GM10266 (cell line): ENCODE results near the gene TUT1.
"Not testable (repeated sequence)": the region's sequence is repeated elsewhere in the genome, so short reads cannot be mapped to it uniquely, and the experiment has no call there.

Experiments used
- DNase-seq: peaks from one replicate; pipeline ENCODE4 v3.0.0; 2012; ENCODE audit errors: extremely low spot score
- TF ChIP-seq, protein P1 (sequence below): IDR thresholded peaks from 2 replicates; pipeline ENCODE4 v1.5.1; 2012; ENCODE audit warnings: mild to moderate bottlenecking, low read depth; ENCODE audit not compliant: control insufficient read depth, insufficient read depth; ENCODE audit errors: missing control alignments

Gene TUT1

DNA sequence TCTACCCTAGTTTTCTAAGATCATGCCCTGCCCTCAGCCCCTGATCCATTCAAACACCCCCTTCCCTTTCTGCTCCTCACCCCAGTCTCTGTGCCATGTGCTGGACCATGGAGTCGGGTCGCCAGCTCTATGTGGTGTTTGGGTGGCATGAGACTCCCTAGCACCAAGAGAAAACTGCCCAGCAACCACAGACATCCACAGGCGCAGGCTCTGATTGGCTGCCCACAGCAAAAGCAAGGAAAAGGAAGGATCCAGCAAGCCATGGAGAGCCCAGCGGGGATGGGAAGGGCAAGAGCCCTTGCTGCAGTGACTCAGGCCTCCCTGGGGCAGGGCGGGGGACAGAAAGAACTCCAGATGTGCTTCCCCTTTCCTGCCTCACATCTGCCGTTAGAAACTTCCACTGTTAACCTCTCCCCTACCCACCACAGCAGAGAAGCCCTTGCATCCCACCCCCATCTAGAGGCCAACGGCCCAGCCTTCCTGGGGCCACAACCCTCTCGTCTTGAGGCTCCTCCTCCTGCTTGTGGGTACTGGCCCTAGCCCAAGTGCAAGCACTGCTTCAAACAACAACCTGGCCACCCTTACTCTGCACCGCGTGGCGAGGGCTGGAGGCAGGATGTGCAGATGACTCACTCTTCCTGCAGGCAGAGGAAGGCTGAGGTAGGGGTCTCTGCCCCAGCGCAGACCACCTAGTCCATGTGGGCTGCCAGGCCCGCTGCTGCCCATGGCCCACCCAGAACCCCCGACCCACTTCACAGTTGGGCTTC, 35.0 kb downstream of the TUT1 start:
- DNase-seq, result peak; percentile 61

DNA sequence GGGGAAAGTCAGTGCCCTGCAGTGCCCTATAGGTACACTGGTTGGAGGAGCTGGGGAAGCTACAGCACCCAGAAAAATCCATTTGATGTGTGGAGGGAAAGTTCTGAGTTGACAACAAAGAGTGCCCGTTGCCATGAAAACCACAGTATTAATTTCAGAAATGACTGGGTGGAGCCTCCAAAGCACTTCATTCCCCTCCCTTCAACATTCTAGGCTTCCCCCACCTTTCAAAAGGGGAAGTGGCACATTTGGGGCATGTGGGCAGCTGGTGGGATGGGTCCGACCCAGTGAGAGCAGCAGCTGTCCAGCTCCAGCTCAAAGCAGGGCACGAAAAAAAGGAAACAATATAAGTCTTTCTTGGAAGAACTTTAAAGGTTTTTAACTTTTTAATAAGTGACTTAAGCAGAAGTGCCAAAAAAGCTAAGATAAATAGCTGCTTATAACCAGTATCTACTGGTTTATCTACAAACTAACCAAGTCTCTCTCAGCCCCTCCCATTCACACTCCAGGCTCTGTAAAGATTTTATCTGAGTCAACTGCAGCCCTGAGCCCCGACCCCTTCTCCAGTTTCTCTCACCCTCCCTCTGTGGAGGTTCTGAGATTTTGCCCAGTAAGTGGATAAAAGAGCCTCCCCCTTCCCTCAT, 35.7 kb downstream of the TUT1 start:
- TF ChIP-seq, protein P1, sequence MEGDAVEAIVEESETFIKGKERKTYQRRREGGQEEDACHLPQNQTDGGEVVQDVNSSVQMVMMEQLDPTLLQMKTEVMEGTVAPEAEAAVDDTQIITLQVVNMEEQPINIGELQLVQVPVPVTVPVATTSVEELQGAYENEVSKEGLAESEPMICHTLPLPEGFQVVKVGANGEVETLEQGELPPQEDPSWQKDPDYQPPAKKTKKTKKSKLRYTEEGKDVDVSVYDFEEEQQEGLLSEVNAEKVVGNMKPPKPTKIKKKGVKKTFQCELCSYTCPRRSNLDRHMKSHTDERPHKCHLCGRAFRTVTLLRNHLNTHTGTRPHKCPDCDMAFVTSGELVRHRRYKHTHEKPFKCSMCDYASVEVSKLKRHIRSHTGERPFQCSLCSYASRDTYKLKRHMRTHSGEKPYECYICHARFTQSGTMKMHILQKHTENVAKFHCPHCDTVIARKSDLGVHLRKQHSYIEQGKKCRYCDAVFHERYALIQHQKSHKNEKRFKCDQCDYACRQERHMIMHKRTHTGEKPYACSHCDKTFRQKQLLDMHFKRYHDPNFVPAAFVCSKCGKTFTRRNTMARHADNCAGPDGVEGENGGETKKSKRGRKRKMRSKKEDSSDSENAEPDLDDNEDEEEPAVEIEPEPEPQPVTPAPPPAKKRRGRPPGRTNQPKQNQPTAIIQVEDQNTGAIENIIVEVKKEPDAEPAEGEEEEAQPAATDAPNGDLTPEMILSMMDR, result no peak

More for the DNA sequence above, 35.0 kb downstream of the TUT1 start:
- TF ChIP-seq, protein P1, result no peak

DNA sequence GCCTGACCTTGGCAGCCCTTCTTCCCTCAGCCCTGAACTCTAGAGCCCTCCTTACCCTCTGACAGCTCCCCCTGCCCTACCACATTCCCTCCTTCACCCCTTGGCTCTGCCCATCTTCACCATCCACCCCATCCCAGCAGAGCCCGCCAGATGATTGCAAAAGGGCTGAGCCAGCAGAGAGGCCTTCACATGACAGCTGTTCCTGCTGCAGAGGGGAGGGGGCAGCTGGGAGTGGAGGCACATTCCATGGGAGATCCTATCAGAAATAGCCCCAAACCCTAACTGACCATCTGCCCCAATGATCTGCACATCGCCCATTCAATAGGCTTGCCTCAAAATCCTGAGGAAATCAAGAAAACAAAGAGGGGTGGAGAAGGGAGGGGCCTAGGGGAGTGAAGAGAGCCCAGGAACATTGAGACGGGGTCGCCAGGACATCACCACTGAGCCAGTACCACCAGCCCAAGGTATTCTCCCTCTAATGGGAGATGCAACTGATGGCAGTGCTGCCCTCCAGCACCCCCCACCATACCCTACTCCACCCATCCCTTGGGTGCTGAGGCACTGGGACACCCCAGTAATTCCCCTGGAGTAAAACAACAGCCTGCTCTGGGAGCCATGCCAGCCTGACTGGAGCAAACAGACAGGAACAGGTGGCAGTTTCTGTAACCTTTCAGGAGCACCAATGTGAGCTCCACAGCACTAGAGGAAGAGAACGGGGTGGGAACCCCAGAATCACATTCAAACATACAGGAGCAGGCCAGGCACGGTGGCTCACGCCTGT, 36.7 kb downstream of the TUT1 start:
- DNase-seq, result no peak
- TF ChIP-seq, protein P1, result no peak

More for the DNA sequence above, 35.7 kb downstream of the TUT1 start:
- DNase-seq, result peak; percentile 59

DNA sequence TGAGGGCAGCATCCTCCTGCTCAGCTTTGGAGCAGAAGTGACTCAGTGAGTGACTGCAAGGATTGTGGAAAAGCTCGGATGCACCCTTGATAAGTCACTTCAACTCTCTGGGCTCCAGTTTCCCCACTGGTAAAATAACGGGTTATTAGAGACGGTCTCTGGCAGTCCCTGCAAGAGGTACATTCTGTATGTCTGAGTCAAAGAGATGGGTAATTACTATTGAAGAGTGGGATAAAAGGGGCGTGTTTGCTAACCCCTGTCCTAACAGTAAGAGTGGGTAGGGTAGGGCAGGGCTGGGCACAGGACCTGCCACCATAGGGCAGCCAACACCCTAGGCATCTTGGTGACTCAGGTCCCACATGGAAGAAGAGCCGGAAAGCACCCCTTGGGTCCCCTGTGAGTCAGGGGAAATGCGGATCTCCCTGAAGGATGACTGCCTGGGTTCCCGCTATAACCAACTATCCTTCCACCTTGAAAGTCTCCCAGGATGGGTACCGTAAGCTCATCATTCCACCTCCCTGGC, 37.4 kb downstream of the TUT1 start:
- TF ChIP-seq, protein P1, result no peak
- DNase-seq, result no peak

DNA sequence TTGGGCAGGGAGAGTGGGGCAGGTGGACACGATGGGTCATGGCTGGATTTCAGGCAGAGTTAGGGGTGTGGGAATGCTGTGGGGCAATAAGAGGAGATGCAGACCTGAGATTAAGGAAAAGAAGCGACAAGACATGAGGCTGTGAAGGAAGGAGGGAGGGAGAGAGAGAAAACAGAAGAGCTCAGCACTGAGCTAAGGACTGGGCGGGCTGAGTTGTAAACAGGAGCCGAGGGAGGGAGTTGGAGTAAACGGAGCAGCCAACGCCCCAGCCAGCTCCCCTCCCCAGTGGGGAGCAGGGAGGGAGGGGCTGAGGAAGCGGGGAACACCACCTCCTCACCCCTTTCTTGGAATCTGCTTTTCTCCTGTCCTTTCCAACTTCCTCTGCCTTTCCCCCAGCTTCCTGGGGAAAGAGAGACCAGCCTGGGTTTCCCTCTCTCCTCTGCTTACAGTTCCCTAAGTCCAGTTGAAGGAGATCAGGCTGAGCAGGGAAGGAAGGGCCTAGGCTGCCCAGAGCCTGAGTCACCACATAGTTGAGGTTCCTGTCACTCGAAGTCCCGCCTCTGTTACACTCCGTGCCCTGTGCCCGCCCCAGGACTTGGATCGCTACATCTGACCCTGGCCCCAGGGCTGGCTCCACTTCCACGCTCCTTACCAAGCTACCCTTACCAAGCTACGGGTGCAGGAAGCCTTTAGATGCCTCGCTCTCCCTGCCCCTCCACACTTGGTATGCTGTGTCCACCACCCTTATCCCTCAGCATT, 38.1 kb downstream of the TUT1 start:
- TF ChIP-seq, protein P1, result no peak
- DNase-seq, result no peak

DNA sequence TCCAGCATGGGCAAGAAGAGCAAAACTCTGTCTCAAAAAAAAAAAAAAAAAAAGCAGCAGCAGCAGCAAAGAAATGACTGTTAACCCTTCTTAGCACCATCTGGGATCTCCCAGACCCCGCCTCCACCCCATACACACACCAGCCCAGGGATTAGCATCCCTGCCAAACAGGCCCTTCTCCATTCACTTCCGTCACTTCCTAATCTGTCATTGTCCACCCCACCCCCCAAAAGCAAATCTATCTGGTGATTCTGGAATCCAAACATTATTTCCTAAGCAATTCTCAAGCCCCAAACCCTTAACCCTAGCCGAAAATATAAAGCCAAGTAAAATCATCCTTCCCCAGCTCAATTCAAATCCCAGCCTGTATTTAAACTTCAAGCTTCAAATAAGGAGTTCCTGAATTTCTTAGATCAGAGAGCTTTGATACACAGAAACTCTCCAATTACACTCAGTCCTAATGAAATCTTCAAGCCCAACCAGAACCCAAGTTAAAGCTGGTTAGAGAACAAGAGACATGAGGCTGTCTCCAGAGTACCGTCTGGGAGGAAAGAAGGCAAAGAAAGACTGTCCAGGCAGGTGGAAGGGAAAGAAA, 38.7 kb downstream of the TUT1 start:
- DNase-seq, result no peak
- TF ChIP-seq, protein P1, result no peak

DNA sequence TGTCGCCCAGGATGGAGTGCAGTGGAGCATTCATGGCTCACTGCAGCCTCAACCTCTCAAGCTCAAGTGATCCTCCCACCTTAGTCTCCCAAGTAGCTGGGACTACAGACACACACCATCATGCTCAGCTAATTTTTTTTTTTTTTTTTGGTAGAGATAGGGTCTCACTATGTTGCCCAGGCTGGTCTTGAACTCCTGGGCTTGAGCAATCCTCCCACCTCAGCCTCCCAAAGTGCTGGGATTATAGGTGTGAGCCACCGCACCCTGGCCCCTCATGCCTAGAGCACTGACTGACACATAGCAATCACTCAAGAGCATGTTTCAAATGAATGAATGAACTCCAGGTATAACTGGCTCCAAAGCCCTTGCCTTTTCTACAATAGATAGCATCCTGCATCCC, 40.8 kb downstream of the TUT1 start:
- DNase-seq, result not testable (repeated sequence)
